B cell (primary cell): ENCODE results near the gene BHLHA9. TPM values are rescaled to one million over a fixed set of nuclear protein-coding genes. Genes with fewer than 3 reads are reported as not detected.

Experiments
- ATAC-seq: fragments of 200-7000 bp; cut with Tn5 transposase; one replicate; pipeline ENCODE4 v1.10.0; 2021; ENCODE audit warnings: low read depth, mild to moderate bottlenecking, moderate number of reproducible peaks, moderate library complexity
- CTCF ChIA-PET: fragments of 350-600 bp; sonication (Branson Sonifier 250); formaldehyde crosslinking; loops from one replicate; lab custom pipeline; 2021; ENCODE audit warnings: antibody characterized with exemption, inconsistent platforms; lab: Charles Lee
- POLR2A ChIA-PET: fragments of 350-600 bp; sonication (Branson Sonifier 250); formaldehyde crosslinking; loops from one replicate; lab custom pipeline; 2021; ENCODE audit warnings: antibody characterized with exemption; lab: Charles Lee
- DNase-seq: peaks from one replicate; pipeline ENCODE4 v3.0.0; 2013
- H2AFZ ChIP-seq: 2 replicates; pipeline ENCODE4 v1.6.1; 2012; ENCODE audit warnings: mild to moderate bottlenecking, low read depth, low read length; ENCODE audit not compliant: insufficient read depth, poor library complexity, severe bottlenecking
- H3K27ac ChIP-seq, 2 donors: 1 replicate in 1 of 2; 2 replicates in 1 of 2; pipeline ENCODE4 v1.5.1; 2012 to 2013; ENCODE audit warnings: low read length in 2 of 2, mild to moderate bottlenecking in 2 of 2, moderate library complexity in 1 of 2
- H3K27me3 ChIP-seq, 4 experiments: fragments of 200-600 bp in 1 of 4; sonication (generic) in 1 of 4; replicated peaks in 1 of 4; 1 replicate in 2 of 4; 2 replicates in 2 of 4; pipeline versions ENCODE4 v1.6.1 to v1.7.0; 2013 to 2016; ENCODE audit warnings: low read length in 3 of 4, mild to moderate bottlenecking in 2 of 4, mixed read lengths in 1 of 4, moderate library complexity in 1 of 4; ENCODE audit not compliant: insufficient read depth in 4 of 4, control insufficient read depth in 3 of 4; ENCODE audit errors: control extremely low read depth in 1 of 4
- H3K36me3 ChIP-seq, 2 experiments: replicated peaks in 1 of 2; 1 replicate in 1 of 2; 2 replicates in 1 of 2; pipeline versions ENCODE4 v1.6.1 to v1.7.1; 2013; ENCODE audit warnings: low read length in 1 of 2; ENCODE audit not compliant: insufficient read depth in 2 of 2, control insufficient read depth in 1 of 2; ENCODE audit errors: control extremely low read depth in 1 of 2, extremely low read depth in 1 of 2
- H3K4me1 ChIP-seq, 2 donors: fragments of 200-600 bp in 1 of 2; sonication (generic) in 1 of 2; 1 replicate in 1 of 2; 2 replicates in 1 of 2; pipeline versions ENCODE4 v1.5.1 to v1.6.1; 2013 to 2017; ENCODE audit warnings: low read length in 2 of 2; ENCODE audit not compliant: control insufficient read depth in 2 of 2, insufficient read depth in 2 of 2
- H3K4me2 ChIP-seq: replicated peaks from 2 replicates; pipeline ENCODE3; 2012; ENCODE audit warnings: mild to moderate bottlenecking, low read depth, low read length; ENCODE audit not compliant: poor library complexity, severe bottlenecking
- H3K4me3 ChIP-seq, 5 experiments: fragments of 200-600 bp in 1 of 5; sonication (generic) in 1 of 5; 1 replicate in 3 of 5; 2 replicates in 2 of 5; pipeline versions ENCODE4 v1.5.1 to v1.7.0; 2011 to 2016; ENCODE audit warnings: low read length in 4 of 5, mild to moderate bottlenecking in 4 of 5, low read depth in 2 of 5, control low read depth in 1 of 5, moderate library complexity in 1 of 5; ENCODE audit not compliant: insufficient read depth in 1 of 5; ENCODE audit errors: control extremely low read depth in 1 of 5, extremely low read depth in 1 of 5
- H3K79me2 ChIP-seq: fragments of 200-600 bp; sonication (generic); one replicate; pipeline ENCODE4 v1.6.0; 2016; ENCODE audit warnings: low read length; ENCODE audit not compliant: control insufficient read depth, insufficient read depth
- H3K9ac ChIP-seq: fragments of 200-600 bp; sonication (generic); 2 replicates; pipeline ENCODE4 v1.6.1; 2017; ENCODE audit warnings: mild to moderate bottlenecking, low read length, moderate library complexity
- H3K9me3 ChIP-seq, 3 donors: one replicate each; pipeline versions ENCODE4 v1.6.1 to v1.7.1; 2013; ENCODE audit warnings: low read length in 2 of 3; ENCODE audit not compliant: control insufficient read depth in 2 of 3, insufficient read depth in 1 of 3; ENCODE audit errors: control extremely low read depth in 1 of 3
- H4K20me1 ChIP-seq: 2 replicates; pipeline ENCODE4 v1.6.0; 2012; ENCODE audit warnings: mild to moderate bottlenecking, low read length; ENCODE audit not compliant: insufficient read depth, control insufficient read depth, poor library complexity, severe bottlenecking
- H3K27ac Mint-ChIP-seq: one replicate; pipeline ENCODE4 v1.8.0; 2021; ENCODE audit warnings: mixed read lengths
- H3K27me3 Mint-ChIP-seq: one replicate; pipeline ENCODE4 v1.8.0; 2021; ENCODE audit warnings: mixed read lengths
- H3K4me1 Mint-ChIP-seq: one replicate; pipeline ENCODE4 v1.8.0; 2021; ENCODE audit warnings: mixed read lengths
- H3K4me3 Mint-ChIP-seq: one replicate; pipeline ENCODE4 v1.8.0; 2021; ENCODE audit warnings: mixed read lengths
- H3K9me3 Mint-ChIP-seq: one replicate; pipeline ENCODE4 v1.8.0; 2022; ENCODE audit warnings: mixed read lengths; ENCODE audit not compliant: insufficient read depth
- EZH2 ChIP-seq: IDR thresholded peaks from 2 replicates; pipeline ENCODE4 v1.6.1; 2012; ENCODE audit warnings: borderline replicate concordance, low read depth, mild to moderate bottlenecking, moderate library complexity, low read length; ENCODE audit not compliant: insufficient read depth, poor library complexity, severe bottlenecking
- WGBS: methylation state at CpG from one replicate; pipeline ENCODE4 v1.1.5; 2013; ENCODE audit warnings: missing lambda C conversion rate; ENCODE audit not compliant: insufficient coverage; 5-methylcytosine and 5-hydroxymethylcytosine counted together
- intact Hi-C: fragments of 100-400 bp; cut with micrococcal nuclease; formaldehyde crosslinking; loops from one replicate; pipeline ENCODE4 v1.10.0; 2022
- polyA plus RNA-seq: library from polyadenylated mRNA; depleted of rRNA; stranded (reverse); fragments of >200 nt; gene quantifications from 2 replicates; pipeline ENCODE4 v1.2.3, GENCODE V29; 2012
- total RNA-seq, 2 donors: library from RNA; stranded (reverse); fragments of 120-200 nt in 1 of 2; gene quantifications; 1 replicate in 1 of 2; 2 replicates in 1 of 2; pipeline versions ENCODE4 v1.2.3 to v1.2.4, GENCODE V29; 2013 to 2022
- TF ChIP-seq, protein P1 (sequence below): fragments of 200-600 bp; IDR thresholded peaks from one replicate; pipeline ENCODE4 v1.8.0; 2022; ENCODE audit warnings: antibody characterized with exemption, mild to moderate bottlenecking

Gene BHLHA9
- total and polyA plus RNA-seq, 2 donors (not counting 1 experiment from before 2014, with no cell fraction given): not detected

DNA sequence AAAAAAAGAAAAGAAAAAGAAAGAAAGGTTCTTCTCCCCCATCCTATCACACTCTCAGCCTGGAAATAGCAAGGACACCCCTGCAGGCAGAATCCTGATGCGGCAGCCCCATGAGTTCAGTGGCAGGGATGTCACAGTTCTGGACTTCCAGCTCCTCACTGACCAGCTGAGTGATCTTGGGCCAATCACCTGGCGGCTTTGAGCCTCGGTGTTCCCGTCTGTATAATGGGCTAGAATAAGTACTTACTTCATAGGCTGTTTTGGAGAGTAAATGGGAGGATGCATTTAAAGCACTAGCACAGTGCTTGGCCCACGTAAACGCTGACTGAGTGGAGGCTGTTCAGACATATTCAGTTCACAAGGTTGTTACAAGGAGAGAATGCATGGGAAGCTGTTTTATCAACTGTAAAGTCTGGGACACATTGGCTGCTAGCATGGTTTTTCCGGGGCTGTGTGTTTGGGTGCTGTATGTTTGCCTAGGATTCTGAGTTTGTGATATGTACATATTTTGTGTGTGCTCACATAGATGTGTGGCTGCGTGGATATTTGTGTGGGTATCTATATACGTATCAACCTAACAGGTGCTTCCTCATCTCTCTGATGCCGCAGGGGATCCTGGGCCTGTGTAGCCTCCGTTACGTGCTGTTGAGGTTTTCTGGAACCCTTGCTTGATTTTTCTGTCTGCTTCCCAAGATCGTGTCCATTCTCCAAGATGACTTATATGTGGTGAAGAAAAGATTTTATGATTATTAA lies 3.4 kb downstream of the BHLHA9 start:
- peaks cover 16 to 17% of the 10 kb centered on the region in 2 donors for H3K4me1 ChIP-seq
- Mint-ChIP-seq H3K9me3 (no peaks in the 10 kb centered on the region), H3K27me3 (peaks cover 19% of the 10 kb centered on the region), H3K4me3 (peak overlapping the region; percentile 12), H3K27ac (peak overlapping the region; percentile 75), H3K4me1 (peaks cover 22% of the 10 kb centered on the region)
- no peak overlapping the region for H3K27ac ChIP-seq
- H3K36me3 ChIP-seq: no peaks in the 10 kb centered on the region
- CTCF ChIA-PET: interaction anchor here (1.0 kb wide), 2 partner anchors 59 to 259 kb away, joined by 3 to 4 read pairs; no protein-coding TSS in a partner anchor
- H3K4me2 ChIP-seq: peak overlapping the region; percentile 9
- H2AFZ ChIP-seq: peak overlapping the region; percentile 21
- intact Hi-C loops: no loop called here
- DNase-seq (peak; percentile 49), ATAC-seq (peak; percentile 28)
- H3K9me3 ChIP-seq: peaks cover 0 to 3% (median 0%) of the 10 kb centered on the region in 3 donors
- TF ChIP-seq, protein P1, sequence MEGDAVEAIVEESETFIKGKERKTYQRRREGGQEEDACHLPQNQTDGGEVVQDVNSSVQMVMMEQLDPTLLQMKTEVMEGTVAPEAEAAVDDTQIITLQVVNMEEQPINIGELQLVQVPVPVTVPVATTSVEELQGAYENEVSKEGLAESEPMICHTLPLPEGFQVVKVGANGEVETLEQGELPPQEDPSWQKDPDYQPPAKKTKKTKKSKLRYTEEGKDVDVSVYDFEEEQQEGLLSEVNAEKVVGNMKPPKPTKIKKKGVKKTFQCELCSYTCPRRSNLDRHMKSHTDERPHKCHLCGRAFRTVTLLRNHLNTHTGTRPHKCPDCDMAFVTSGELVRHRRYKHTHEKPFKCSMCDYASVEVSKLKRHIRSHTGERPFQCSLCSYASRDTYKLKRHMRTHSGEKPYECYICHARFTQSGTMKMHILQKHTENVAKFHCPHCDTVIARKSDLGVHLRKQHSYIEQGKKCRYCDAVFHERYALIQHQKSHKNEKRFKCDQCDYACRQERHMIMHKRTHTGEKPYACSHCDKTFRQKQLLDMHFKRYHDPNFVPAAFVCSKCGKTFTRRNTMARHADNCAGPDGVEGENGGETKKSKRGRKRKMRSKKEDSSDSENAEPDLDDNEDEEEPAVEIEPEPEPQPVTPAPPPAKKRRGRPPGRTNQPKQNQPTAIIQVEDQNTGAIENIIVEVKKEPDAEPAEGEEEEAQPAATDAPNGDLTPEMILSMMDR: no peak
- TF ChIP-seq EZH2: no peak
- no peaks in the 10 kb centered on the region for H3K79me2 ChIP-seq
- WGBS: 51% methylated on average over 10 of the region's 13 CpGs
- H3K9ac ChIP-seq: no peak overlapping the region
- H3K4me3 ChIP-seq: no peak overlapping the region
- no peaks in the 10 kb centered on the region for H4K20me1 ChIP-seq
- H3K27me3 ChIP-seq: peaks cover 0 to 30% (median 5%) of the 10 kb centered on the region in 4 experiments
- POLR2A ChIA-PET: interaction anchor here (0.8 kb wide), 1 partner anchor 499 kb away, joined by 10 read pairs; no protein-coding TSS in a partner anchor

- Histone ChIP-seq H3K4me2 (peak overlapping the region; percentile 9), H3K4me3 (no peak overlapping the region), H3K27me3 (peaks cover 0 to 25% (median 5%) of the 10 kb centered on the region in 4 experiments), H3K79me2 (no peaks in the 10 kb centered on the region), H3K4me1 (peaks cover 13 to 16% of the 10 kb centered on the region in 2 donors), H4K20me1 (no peaks in the 10 kb centered on the region), H2AFZ (no peak overlapping the region), H3K36me3 (no peaks in the 10 kb centered on the region), H3K9ac (no peak overlapping the region), H3K27ac (no peak overlapping the region), H3K9me3 (peaks cover 0 to 3% (median 0%) of the 10 kb centered on the region in 3 donors)
- 100% methylated on average over 1 of the region's 6 CpGs for WGBS
- ChIA-PET POLR2A (interaction anchor here (0.8 kb wide), 1 partner anchor 499 kb away, joined by 10 read pairs; no protein-coding TSS in a partner anchor), CTCF (interaction anchor here (0.6 to 1.0 kb wide), 2 partner anchors 58 to 241 kb away, joined by 3 to 4 read pairs; no protein-coding TSS in a partner anchor)
- Mint-ChIP-seq H3K27ac (no peak overlapping the region), H3K27me3 (peaks cover 16% of the 10 kb centered on the region), H3K4me3 (no peak overlapping the region), H3K9me3 (no peaks in the 10 kb centered on the region), H3K4me1 (peaks cover 18% of the 10 kb centered on the region)
- no peak for TF ChIP-seq EZH2
- DNase-seq (no peak), ATAC-seq (no peak)
- intact Hi-C loops: no loop called here
Measured at GRCh38 chr17:1274245-1274608, 4.0 kb downstream of the BHLHA9 start.
